Measurements from ENCODE around the gene TCL1A.

GRCh38 chr14:95701846-95702221 lies 12.1 kb downstream of the TCL1A start:
- TF ChIP-seq CTCF (conservative IDR thresholded peaks at IDR 0.05), result no peak
- TF ChIP-seq EZH2 (IDR thresholded peaks at IDR 0.05; ENCODE audit: low read depth), result no peak

Data from PC-9 (cell line).